ENCODE results near the gene MTHFD1L.
"Not testable (repeated sequence)": the region's sequence is repeated elsewhere in the genome, so short reads cannot be mapped to it uniquely, and the experiment has no call there.

- not testable (repeated sequence) for TF ChIP-seq PKNOX1 (IDR thresholded peaks at IDR 0.05); FOXM1 (IDR thresholded peaks at IDR 0.05; ENCODE audit: borderline replicate concordance); LEF1 (IDR thresholded peaks at IDR 0.05; ENCODE audit: borderline replicate concordance); TARDBP (IDR thresholded peaks at IDR 0.05); ZNF384 (IDR thresholded peaks at IDR 0.05)
Measured at GRCh38 chr6:151112884-151113283, 247.4 kb downstream of the MTHFD1L start.
